DOHH2 (cell line): ENCODE measurements around the gene TMEM80.
A peak's percentile ranks its signal among the peaks of the same experiment; 100 is the strongest.

Source experiments
- H3F3A ChIP-seq: fragments of 200-600 bp; sonication (generic), shearing (Covaris generic); 2 replicates; pipeline ENCODE4 v1.6.0; 2016; ENCODE audit warnings: antibody characterized with exemption, mild to moderate bottlenecking; ENCODE audit not compliant: control insufficient read depth, insufficient read depth
- H3K27ac ChIP-seq: fragments of 200-600 bp; sonication (generic); 2 replicates; pipeline ENCODE4 v1.5.1; 2014; ENCODE audit warnings: low read depth, mild to moderate bottlenecking, low read length, moderate library complexity
- H3K27me3 ChIP-seq: fragments of 200-600 bp; sonication (generic); 2 replicates; pipeline ENCODE4 v1.6.1; 2014; ENCODE audit warnings: mild to moderate bottlenecking, low read length, mixed read lengths; ENCODE audit not compliant: control insufficient read depth
- H3K36me3 ChIP-seq: fragments of 200-600 bp; sonication (generic); 2 replicates; pipeline ENCODE4 v1.6.1; 2014; ENCODE audit warnings: mild to moderate bottlenecking, low read length, moderate library complexity, mixed read lengths; ENCODE audit not compliant: control insufficient read depth
- H3K4me1 ChIP-seq: fragments of 200-600 bp; sonication (generic); 2 replicates; pipeline ENCODE4 v1.6.1; 2014; ENCODE audit warnings: mild to moderate bottlenecking, low read length, mixed read lengths; ENCODE audit not compliant: control insufficient read depth
- H3K4me2 ChIP-seq: fragments of 200-600 bp; sonication (generic); 2 replicates; pipeline ENCODE4 v1.6.0; 2014; ENCODE audit warnings: mild to moderate bottlenecking, low read length, moderate library complexity
- H3K4me3 ChIP-seq: fragments of 200-600 bp; sonication (generic); 2 replicates; pipeline ENCODE4 v1.5.1; 2014; ENCODE audit warnings: mild to moderate bottlenecking, low read length, mixed read lengths
- H3K79me2 ChIP-seq: fragments of 200-600 bp; sonication (generic); 2 replicates; pipeline ENCODE4 v1.6.1; 2014; ENCODE audit warnings: mild to moderate bottlenecking, low read length, mixed read lengths; ENCODE audit not compliant: control insufficient read depth
- H3K9me2 ChIP-seq: fragments of 200-600 bp; sonication (generic); replicated peaks from 2 replicates; pipeline ENCODE4 v1.6.1; 2014; ENCODE audit warnings: mild to moderate bottlenecking, low read length, mixed read lengths; ENCODE audit not compliant: control insufficient read depth
- H3K9me3 ChIP-seq: fragments of 200-600 bp; sonication (generic); 2 replicates; pipeline ENCODE4 v1.6.1; 2014; ENCODE audit warnings: antibody characterized with exemption, low read length, mixed read lengths; ENCODE audit not compliant: control insufficient read depth, insufficient read depth
- H4K20me1 ChIP-seq: fragments of 200-600 bp; sonication (generic); 2 replicates; pipeline ENCODE4 v1.6.0; 2014; ENCODE audit warnings: low read depth, mild to moderate bottlenecking, antibody characterized with exemption, low read length, moderate library complexity; ENCODE audit not compliant: control insufficient read depth, insufficient read depth
- EZH2phosphoT487 ChIP-seq: fragments of 200-600 bp; sonication (generic); IDR thresholded peaks from 2 replicates; pipeline ENCODE4 v1.6.1; 2017; ENCODE audit warnings: borderline replicate concordance, mild to moderate bottlenecking, antibody characterized with exemption, low read length, moderate library complexity, mixed read lengths
- TF ChIP-seq, protein P1 (sequence below): fragments of 200-600 bp; sonication (generic); IDR thresholded peaks from one replicate; pipeline ENCODE4 v1.5.1; 2014; ENCODE audit warnings: antibody characterized with exemption, mild to moderate bottlenecking, low read depth, low read length; ENCODE audit not compliant: poor library complexity, severe bottlenecking

TMEM80 gene

DNA sequence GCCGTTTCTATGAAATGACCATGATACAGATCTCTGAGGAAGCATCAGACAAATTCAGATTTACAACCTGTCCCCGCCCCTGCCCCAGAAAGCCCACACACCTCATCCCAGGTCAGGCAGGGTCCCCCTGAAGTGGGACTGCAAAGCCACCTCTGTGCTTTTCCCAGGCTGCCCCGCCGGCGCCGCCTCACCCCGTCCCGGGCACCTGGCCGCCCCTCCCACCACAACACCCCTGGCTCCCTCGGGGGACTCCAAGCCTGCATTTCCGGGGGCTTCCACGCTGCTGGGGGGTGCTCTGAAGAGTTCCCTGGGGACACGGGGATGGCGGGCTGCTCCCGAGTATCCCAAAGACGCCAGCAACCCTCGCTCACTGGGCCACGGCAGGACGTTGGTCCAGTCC is 35.3 kb upstream of the TMEM80 start:
- Histone ChIP-seq H3K79me2 (no peaks in the 10 kb centered on the region), H3K4me2 (no peak overlapping the region), H3K27me3 (no peaks in the 10 kb centered on the region), H3K9me3 (no peaks in the 10 kb centered on the region), H3K36me3 (peaks cover 4% of the 10 kb centered on the region; the same call in 1 of the 2 replicates), H3K4me3 (no peak overlapping the region), H4K20me1 (no peaks in the 10 kb centered on the region), H3F3A (no peaks in the 10 kb centered on the region), H3K9me2 (no peaks in the 10 kb centered on the region), H3K27ac (no peak overlapping the region), H3K4me1 (no peaks in the 10 kb centered on the region)
- no peak for TF ChIP-seq EZH2phosphoT487
- TF ChIP-seq, protein P1, sequence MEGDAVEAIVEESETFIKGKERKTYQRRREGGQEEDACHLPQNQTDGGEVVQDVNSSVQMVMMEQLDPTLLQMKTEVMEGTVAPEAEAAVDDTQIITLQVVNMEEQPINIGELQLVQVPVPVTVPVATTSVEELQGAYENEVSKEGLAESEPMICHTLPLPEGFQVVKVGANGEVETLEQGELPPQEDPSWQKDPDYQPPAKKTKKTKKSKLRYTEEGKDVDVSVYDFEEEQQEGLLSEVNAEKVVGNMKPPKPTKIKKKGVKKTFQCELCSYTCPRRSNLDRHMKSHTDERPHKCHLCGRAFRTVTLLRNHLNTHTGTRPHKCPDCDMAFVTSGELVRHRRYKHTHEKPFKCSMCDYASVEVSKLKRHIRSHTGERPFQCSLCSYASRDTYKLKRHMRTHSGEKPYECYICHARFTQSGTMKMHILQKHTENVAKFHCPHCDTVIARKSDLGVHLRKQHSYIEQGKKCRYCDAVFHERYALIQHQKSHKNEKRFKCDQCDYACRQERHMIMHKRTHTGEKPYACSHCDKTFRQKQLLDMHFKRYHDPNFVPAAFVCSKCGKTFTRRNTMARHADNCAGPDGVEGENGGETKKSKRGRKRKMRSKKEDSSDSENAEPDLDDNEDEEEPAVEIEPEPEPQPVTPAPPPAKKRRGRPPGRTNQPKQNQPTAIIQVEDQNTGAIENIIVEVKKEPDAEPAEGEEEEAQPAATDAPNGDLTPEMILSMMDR: no peak

DNA sequence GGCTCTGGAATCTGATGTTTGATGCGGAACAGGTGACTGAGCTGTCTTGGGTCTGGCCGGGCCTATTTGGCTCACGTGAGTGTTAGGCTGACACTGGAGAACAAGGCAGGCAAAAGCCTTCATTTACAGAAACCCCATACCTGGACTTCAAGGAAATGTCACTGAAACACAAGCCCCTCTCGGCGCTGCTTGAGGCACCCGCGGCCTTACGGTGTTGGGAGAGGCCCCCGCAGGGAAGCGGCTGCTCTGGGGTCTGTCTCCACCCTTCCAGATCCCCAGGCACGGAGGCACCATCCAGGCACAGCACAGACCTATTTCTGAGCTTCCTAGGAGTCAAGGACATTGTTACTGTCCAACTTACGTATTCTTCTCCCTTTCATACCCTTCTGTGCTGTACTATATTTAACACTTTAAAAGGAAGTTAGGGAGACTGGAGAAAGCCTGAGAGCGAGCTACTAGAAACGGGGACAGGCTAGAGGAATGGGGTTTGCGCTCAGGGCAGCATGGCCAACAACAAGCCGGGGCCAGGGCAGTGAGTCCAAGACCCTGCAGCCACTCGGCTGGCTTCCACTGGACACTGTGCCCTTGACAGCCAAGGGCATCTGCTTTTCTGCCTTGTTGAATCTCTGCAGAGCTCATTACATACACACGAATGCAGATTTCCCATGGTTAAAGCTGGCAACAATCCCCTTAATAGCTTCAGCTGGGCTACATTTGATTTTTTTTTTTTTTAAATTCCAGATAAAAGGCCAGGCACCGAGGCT is 34.8 kb upstream of the TMEM80 start:
- Histone ChIP-seq H3K36me3 (peaks cover 4% of the 10 kb centered on the region; the same call in 1 of the 2 replicates), H3K9me2 (no peaks in the 10 kb centered on the region), H3K27me3 (no peaks in the 10 kb centered on the region), H3F3A (no peaks in the 10 kb centered on the region), H3K79me2 (no peaks in the 10 kb centered on the region), H3K27ac (no peak overlapping the region), H3K4me1 (no peaks in the 10 kb centered on the region), H3K4me2 (no peak overlapping the region), H3K9me3 (no peaks in the 10 kb centered on the region), H4K20me1 (no peaks in the 10 kb centered on the region), H3K4me3 (no peak overlapping the region)
- TF ChIP-seq, protein P1: no peak
- no peak for TF ChIP-seq EZH2phosphoT487

DNA sequence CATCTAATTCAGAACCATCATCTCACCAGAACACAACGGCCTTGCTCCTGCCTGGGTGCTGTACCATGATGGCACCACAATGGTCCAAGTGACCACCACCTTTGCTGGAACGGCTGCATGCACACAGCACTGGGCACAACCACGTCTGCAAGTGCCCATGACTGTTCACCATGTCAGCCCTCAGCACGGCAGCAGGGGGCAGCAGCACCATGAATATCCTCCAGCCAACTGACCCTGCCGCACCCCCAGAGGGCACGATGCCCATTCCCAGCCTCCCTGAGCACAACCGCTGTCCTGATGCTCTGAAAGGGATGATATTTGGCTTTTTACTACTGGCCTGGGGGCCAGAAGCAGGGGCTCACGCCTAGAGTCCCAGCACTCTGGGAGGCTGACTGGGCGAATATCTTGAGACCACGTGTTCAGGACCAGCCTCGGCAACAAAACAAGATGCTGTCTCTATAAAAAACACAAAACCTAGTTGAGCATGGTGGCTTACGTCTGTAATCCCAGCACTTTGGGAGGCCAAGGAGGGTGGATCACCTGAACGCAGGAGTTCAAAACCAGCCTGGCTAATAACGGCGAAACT is 32.8 kb upstream of the TMEM80 start:
- Histone ChIP-seq H3K27ac (no peak overlapping the region), H3K36me3 (peaks cover 4% of the 10 kb centered on the region; the same call in 1 of the 2 replicates)

More for the DNA sequence above, 32.8 kb upstream of the TMEM80 start:
- Histone ChIP-seq H3K4me2 (no peak overlapping the region), H3K9me2 (no peaks in the 10 kb centered on the region), H3K79me2 (no peaks in the 10 kb centered on the region), H3K4me3 (no peak overlapping the region), H3K9me3 (no peaks in the 10 kb centered on the region), H4K20me1 (no peaks in the 10 kb centered on the region), H3K27me3 (no peaks in the 10 kb centered on the region), H3F3A (no peaks in the 10 kb centered on the region), H3K4me1 (no peaks in the 10 kb centered on the region)
- TF ChIP-seq EZH2phosphoT487: no peak
- TF ChIP-seq, protein P1: peak; percentile 55
